ENCODE measurements around the gene ODAD3.
"Not testable (repeated sequence)": the region's sequence is repeated elsewhere in the genome, so short reads cannot be mapped to it uniquely, and the experiment has no call there.

The ODAD3 gene

GRCh38 chr19:11460207-11460606, 25.3 kb upstream of the ODAD3 start:
- DNase-seq (ENCODE audit: low read depth), result no peak

GRCh38 chr19:11458912-11459311, 24.0 kb upstream of the ODAD3 start:
- DNase-seq (ENCODE audit: low read depth), result not testable (repeated sequence)

- DNase-seq (ENCODE audit: low read depth), result no peak
Observed at GRCh38 chr19:11458236-11458900, 23.4 kb upstream of the ODAD3 start.

- DNase-seq (ENCODE audit: low read depth), result no peak
Observed at GRCh38 chr19:11457831-11458230, 22.9 kb upstream of the ODAD3 start.

DNA sequence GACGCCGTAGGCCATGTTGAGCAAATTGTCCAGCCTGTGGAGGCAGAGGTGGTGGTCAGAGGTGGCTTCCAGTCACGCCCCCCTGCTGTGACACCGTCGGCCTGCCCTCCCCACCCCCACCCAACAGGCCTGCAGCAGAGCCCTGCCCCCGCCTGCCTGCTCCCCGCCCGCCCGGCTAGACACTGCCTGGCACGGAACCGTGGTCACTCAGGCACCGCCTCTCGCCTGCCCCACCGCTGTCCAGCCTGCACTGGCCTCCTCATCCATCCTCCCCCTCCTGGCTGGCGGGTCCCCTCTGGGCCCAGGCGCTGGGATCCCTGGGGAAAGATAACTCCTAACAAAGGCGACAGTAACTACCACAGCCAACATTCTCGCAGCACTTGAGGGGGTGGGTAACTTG, 22.2 kb upstream of the ODAD3 start:
- no peak for DNase-seq (ENCODE audit: low read depth)

DNA sequence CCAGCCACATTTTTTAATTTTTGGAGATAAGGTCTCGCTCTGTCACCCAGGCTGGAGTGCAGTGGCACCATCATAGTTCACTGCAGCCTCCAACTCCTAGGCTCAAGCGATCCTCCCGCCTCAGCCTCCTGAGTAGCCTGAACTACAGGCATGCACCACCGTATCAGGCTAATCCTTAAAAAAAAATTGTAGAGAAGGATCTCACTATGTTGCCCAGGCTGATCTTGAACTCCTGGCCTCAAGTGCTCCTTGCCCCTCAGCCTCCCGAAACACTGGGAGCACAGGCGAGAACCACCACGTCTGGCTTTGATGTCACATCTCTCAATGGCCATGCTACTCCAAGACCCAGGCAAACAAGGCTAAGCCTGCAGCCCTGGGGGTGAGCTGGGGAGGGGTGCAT, 21.7 kb upstream of the ODAD3 start:
- no peak for DNase-seq (ENCODE audit: low read depth)

DNA sequence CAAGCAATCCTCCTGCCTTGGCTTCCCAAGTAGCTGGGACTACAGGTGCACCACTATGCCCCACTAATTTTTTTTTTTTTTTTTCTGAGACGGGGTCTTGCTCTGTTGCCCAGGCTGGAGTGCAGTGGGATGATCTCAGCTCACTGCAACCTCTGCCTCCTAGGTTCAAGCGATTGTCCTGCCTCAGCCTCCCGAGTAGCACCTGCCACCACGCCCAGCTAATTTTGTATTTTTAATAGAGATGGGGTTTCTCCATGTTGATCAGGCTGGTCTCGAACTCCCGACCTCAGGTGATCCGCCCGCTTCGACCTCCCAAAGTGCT, 20.3 kb upstream of the ODAD3 start:
- DNase-seq (ENCODE audit: low read depth), result not testable (repeated sequence)

- no peak for DNase-seq (ENCODE audit: low read depth)
Observed at GRCh38 chr19:11453468-11454341, 18.8 kb upstream of the ODAD3 start.

GRCh38 chr19:11452620-11453310, 17.8 kb upstream of the ODAD3 start:
- no peak for DNase-seq (ENCODE audit: low read depth)

- DNase-seq (ENCODE audit: low read depth), result no peak
Observed at GRCh38 chr19:11451871-11452619, 17.1 kb upstream of the ODAD3 start.

GRCh38 chr19:11451327-11451870, 16.5 kb upstream of the ODAD3 start:
- DNase-seq (ENCODE audit: low read depth), result no peak

DNA sequence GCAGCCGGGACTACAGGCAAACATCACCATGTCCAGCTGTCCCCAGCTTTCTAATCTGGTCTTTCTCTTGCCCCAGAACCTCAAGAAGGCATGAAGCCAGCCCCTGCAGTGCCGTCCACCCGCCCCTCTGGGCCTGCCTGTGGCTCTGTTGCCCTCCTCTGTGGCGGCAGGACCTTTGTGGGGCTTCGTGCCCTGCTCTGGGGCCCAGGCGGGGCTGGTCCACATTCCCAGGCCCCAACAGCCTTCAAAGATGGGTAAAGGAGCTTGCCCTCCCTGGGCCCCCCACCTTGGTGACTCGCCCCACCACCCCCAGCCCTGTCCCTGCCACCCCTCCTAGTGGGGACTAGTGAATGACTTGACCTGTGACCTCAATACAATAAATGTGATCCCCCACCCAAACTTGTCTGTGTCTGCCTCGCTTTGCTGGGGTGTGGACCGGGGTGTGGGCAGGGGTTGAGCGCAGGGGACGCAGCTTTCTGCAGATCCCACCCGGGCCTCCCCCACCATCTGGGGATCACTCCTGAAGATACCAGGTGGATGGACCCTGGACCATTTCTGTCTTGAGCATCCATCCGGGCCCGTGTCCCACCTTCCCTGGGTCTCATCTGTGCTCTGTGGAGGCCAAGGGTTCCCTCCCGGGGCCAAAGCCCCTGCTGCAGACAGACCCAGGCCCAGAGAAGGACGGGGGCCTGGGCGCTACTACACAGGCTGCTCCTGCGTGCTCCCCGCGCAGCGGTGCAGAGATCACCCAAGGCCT, 15.8 kb upstream of the ODAD3 start:
- no peak for DNase-seq (ENCODE audit: low read depth)

- no peak for DNase-seq (ENCODE audit: low read depth)
Observed at GRCh38 chr19:11448923-11449554, 14.1 kb upstream of the ODAD3 start.

DNA sequence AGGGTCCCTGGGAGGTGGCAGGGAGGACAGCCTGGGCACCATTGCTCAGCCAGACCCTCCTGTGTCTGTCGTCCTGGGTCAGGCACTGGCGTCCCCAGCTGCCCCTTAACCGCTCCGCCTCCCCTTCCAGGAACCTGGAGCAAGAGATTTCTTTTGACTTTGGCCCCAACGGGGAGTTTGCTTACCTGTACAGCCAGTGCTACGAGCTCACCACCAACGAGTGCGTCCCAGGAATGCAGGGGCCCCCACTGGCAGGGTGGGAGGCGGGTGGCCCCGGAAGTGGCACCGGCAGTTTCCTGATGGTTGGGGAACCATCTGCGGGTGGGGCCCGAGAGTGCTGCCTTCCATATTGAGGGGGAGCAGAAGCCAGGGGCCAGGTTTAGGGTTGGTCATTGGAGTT, 13.5 kb upstream of the ODAD3 start:
- no peak for DNase-seq (ENCODE audit: low read depth)

DNA sequence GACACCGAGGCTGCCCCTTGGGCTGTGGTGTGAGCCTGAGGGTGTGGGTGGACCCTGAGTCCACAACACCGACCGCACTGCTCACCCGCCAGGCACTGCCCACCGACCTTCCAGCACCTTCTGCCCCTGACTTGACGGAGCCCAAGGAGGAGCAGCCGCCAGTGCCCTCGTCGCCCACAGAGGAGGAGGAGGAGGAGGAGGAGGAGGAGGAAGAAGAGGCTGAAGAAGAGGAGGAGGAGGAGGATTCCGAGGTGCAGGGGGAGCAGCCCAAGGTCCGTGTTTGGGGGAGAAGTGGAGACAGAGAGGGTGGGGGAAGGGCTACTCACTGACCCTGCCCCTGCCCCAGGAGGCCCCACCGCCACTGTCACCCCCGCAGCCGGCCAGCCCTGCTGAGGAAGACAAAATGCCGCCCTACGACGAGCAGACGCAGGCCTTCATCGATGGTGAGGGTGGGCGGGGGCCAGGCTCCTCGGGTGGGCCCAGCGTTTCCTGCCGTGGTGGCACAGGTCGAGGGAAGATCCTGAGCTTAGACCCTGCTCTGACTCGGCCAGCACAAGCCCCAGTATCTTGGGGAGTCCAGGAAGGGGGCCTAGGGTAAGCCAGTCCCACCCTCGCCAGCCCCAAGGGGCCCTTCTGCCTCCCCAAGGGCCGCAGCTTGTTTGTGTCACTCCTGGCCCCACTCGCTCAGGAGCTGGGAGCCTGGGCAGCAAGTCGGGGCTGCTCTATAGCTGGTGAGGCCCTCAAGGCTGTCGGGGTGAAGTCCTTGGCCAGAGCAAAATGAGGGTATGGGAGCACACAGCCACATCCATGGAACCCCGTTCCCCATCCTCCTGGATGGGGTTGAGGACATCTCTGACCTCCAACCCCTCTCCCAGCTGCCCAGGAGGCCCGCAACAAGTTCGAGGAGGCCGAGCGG, 12.7 kb upstream of the ODAD3 start:
- no peak for DNase-seq (ENCODE audit: low read depth)

DNA sequence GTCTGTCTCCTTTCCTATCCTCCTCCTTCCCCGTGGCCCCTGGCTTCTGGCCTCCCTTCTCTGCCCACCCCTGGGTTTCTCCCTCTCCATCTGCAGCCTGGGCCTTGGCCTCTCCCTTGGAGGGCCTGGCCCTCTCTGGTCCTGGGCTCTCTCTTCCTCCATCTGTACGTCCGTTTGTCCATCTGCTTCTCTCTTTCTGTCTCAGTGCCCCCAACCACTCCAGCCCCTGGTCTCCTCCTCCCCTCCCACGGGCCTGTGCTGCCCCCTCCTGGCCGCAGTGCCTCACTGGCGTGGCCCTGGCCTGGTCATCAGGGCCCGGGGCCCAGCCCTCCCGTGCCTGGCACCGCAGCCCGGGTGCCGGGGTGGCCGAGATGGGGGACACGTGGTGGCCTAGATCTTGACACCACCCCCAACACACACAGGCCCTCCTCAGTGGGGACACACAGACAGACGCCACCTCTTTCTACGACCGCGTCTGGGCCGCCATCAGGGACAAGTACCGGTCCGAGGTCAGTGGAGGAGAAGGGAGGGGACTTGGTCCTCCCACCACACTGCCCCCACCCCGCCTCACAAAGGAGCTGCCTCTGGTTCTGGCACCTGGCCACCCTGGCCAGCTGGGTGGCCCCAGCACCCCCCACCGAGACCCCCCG, 11.9 kb upstream of the ODAD3 start:
- no peak for DNase-seq (ENCODE audit: low read depth)

- DNase-seq (ENCODE audit: low read depth), result no peak
Observed at GRCh38 chr19:11446271-11446651, 11.3 kb upstream of the ODAD3 start.

GRCh38 chr19:11445141-11445540, 10.2 kb upstream of the ODAD3 start:
- no peak for DNase-seq (ENCODE audit: low read depth)

DNA sequence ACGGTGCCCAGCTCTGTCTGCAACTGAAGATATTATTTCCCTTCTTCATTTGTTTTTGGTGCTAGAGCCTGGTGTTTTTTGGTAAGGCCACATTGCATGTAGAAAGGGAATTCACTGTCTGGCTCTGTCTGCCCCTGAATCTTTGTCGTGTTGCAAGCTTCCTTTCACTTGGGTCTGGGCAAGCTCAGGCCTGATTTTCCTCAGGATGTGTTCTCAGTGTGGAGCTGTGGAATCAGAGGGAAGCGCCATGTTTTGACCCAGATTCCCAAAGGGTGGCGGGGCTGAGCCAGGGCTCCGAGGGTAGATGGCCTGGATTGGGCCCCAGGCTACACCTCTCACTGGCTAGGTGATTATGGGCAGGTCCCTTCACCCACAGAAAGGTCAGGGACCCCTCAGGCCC, 9.1 kb upstream of the ODAD3 start:
- DNase-seq (ENCODE audit: low read depth), result no peak

Measured in stimulated activated CD8-positive, alpha-beta memory T cell treated with anti-CD3 and anti-CD28 coated beads, Interleukin-15, amount 100 ng/mL, for 24 hours (primary cell).